ENCODE measurements around the gene FCSK.
A peak's percentile ranks its signal among the peaks of the same experiment; 100 is the strongest.
"Not testable (repeated sequence)": the region's sequence is repeated elsewhere in the genome, so short reads cannot be mapped to it uniquely, and the experiment has no call there.

The FCSK gene

DNA sequence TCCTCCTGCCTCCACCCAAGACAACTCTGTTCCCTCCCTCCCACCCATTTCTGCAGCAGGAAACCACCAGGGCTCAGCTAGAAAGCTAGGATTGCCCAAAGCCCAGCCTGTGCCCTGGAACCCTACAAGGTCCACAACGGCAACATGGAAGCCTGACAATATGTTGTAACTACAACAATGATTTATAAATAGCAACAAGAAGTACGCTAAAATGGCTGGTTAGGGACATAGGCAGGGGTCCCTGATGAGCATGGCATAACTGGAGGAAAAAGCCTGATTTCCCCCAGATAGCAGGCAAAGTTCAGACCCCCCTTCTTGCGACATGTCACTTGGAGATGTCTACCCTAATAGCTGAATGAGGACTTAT is 22.1 kb upstream of the FCSK start:
- no peak for DNase-seq

- DNase-seq: no peak
These were observed 21.5 kb upstream of the FCSK start for GRCh38 chr16:70432723-70433457.

GRCh38 chr16:70433458-70434103 is 20.8 kb upstream of the FCSK start:
- DNase-seq: no peak

DNA sequence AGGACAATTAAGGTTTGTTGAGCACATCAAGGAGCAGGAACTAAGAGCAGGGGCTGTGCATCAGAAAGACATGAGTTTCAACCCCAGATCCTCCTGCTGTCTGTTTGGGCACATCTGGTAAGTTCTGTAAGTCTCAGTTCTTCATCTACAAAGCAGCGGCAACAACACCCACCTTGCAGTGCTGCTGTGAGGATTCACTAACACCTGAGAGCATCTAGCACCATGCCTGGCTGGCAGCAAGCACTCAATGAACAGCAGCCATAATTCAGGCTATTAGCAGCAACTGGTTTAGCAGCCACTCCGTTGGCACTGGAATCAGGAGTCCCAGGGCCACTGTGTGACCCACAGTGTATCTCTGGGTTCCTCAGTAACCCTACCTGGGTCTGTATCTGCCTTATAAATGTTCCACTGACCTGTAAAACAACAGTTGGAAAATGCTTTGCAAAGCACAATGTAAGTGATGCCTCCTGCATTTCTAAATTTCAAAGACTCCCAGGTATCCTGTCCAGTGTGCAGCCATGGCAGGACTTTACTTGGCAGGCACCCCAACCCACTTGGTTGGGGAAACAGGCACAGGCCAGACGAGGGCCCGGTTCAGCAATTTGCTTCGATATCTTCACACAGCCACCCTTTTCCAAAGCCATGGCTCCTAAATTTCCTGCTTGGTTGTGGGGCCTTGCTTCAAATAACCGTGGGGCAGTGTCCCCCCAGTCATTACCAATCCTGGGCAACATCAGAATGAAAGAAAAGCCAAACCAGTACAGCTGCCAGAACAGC is 19.7 kb upstream of the FCSK start:
- no peak for DNase-seq

DNA sequence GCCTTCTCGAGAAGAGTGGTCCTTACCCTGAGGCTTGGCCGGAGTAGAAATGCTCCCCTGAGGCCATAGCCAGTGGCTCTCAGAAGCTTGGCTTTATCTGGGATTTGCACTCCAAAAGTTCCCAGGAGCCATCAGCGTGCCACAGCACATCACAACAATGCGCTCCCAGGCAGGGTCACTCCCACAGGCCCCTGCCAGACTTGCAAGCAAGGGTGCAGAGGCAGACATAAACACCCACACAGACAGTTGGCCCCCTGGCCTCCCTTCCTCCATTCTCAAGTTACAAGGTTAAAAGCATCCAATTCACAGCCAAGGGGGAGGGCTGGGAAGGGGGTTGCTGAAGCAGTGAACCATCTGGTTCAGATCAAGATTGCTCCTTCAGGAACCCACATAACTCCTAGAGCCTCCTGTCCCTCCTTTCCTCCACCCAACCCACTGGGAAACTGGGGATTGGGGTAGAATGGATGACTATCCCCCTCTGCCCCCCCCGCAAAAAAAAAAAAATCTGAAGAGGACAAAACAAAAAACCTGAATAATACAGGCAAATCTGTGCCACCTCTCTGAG is 17.3 kb upstream of the FCSK start:
- no peak for DNase-seq

- DNase-seq: no peak
These were observed 16.5 kb upstream of the FCSK start for GRCh38 chr16:70437582-70438557.

GRCh38 chr16:70438585-70438968 is 15.8 kb upstream of the FCSK start:
- peak; percentile 61 for DNase-seq

DNA sequence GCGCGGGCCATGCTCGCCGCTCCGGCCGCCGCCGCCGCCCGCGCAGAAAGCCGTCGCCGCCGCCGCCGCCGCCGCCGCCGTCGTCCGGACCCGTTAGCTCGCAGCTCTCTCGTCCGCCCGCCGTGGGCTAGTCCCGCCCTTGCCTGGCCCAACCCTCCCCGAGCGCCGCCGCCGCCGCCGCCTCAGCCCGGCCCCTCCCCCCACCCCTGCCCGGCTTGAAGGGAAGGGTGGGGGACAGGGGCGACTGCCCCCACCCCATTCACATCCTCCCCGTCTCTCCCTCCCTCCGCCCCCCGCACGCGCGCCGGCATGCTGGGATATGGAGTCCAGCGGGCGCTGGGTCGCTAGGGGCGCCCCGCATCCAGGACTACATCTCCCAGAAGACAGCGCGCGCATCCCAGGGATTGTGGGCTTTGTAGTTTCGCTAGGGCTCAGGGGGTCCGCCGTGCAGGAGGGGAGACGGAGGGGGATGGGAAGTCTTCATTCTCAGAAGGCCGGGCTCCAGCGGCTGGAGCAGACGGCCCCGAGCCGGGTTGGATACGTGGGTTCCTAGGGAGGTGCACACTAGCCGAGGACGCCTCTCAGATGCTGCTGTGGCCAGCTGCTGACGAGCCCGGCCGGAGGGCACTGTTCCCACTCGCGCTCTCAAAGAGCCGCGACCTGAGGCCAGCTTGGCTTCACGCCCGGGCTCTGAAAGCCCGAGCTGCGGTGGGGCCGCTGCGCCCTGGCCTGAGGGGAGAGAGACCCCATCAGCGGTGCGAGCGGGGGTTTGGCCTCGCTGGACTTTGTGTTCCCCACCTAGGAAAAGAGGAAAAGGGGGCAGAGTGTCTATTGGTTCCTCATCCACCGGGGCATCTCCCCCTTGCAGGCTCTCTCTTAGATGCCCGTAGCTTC is 15.2 kb upstream of the FCSK start, which contains the start of gene ST3GAL2:
Gene ST3GAL2, minus strand, starts transcription at position 132 of the 894 bp plus-strand sequence. CDS start 40,570 bp downstream, outside the sequence.
- DNase-seq: peak; percentile 97

DNA sequence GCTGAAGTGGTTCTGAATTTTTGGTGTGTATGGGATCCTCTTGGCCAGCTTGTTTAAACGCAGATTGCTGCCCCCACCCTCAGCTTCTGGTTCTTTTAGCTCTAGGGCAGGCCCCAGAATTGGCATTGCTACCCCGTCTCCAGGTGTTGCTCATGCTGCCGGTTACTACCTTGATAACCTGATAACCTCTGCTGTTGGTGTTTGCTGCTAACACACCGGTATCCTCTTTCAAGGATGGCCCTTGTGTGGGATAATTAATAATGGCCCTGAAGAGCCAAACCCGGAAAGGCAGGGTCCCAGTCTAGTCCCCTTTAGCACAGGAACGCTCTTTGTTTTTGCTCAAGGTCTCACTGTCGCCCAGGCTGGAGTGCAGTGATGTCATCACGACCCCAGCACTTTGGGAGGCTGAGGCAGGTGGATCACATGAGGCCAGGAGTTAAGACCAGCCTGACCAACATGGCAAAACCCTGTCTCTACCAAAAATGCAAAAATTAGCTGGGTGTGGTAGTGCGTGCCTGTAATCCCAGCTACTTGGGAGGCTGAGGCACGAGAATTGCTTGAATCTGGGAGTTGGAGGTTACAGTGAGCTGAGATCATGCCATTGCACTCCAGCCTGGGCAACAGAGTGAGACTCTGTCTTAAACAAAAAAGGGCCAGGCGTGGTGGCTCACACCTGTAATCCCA is 14.2 kb upstream of the FCSK start:
- no peak for DNase-seq

DNA sequence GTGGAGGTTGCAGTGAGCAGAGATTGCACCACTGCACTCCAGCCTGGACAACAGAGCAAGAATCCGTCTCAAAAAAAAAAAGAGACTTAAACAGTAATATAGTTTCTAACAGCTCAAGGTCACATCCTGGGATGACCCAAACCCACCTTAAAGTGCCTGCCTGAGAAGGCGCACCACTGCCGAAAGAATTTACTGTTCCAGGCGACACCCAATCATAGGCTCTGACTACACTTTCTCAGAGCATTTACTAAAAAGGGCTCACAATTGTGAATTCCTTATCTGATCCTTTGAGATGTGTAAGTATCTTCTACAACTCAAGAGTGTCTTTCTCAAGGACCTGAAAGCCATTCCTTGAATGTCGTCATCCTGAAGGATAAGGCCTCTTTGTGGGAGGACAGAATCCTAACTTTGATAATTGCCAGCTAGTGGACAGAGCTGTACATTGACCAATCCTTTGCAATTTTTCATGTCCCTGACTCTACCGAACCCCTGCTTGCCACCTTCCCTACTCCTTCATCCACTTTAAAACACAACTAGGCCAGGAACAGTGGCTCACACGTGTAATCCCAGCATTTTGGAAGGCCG is 12.9 kb upstream of the FCSK start:
- DNase-seq: no peak

GRCh38 chr16:70442344-70442743 is 12.1 kb upstream of the FCSK start:
- DNase-seq: no peak

DNA sequence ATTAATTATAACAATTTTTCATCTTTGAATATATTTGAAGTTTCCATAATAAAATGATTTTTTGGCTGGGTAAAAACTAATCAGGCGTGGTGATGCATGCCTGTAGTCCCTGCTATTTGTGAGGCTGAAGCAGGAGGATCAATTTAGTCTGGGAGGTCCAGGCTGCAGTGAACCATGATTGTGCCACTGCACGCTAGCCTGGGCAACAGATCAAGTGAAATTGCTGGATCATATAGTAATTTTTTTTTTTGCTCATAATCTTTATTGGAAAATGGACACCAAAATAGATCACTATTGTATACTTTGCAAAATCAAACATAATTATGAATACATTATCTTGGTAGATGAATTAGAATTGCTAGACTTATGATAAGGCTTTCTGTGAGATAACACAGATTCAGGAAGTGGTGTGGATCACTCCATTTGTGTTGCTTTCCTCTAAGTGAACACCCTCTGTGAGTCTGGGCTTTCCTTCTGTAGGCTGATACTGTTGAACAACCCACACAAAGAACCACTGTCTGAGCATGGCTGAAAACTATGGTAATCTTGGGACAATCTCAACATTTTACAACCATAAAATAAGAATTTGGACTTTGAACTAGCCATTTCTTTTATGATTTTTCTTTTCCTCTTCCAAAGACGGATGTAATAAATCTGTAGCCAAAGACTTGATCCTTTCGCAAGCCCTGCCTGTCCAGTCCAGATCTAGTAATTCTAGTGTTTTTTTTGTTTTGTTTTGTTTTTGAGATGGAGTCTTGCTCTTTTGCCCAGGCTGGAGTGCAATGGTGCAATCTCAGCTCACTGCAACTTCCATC is 9.9 kb upstream of the FCSK start:
- DNase-seq: no peak

GRCh38 chr16:70448075-70448474 is 6.3 kb upstream of the FCSK start:
- no peak for DNase-seq

- not testable (repeated sequence) for DNase-seq
These were observed 4.0 kb upstream of the FCSK start for GRCh38 chr16:70450142-70451003.

DNA sequence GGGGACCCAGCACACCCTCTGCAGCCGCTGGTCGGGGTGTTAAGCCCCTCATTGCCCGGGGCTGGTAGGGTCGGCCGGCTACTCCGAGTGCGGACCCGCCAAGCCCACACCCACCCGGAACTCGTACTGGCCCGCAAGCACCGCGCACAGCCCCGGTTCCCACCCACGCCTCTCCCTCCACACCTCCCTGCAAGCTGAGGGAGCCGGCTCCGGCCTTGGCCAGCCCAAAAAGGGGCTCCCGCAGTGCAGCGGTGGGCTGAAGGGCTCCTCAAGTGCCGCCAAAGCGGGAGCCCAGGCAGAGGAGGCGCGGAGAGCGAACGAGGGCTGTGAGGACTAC is 3.4 kb upstream of the FCSK start:
- not testable (repeated sequence) for DNase-seq

DNA sequence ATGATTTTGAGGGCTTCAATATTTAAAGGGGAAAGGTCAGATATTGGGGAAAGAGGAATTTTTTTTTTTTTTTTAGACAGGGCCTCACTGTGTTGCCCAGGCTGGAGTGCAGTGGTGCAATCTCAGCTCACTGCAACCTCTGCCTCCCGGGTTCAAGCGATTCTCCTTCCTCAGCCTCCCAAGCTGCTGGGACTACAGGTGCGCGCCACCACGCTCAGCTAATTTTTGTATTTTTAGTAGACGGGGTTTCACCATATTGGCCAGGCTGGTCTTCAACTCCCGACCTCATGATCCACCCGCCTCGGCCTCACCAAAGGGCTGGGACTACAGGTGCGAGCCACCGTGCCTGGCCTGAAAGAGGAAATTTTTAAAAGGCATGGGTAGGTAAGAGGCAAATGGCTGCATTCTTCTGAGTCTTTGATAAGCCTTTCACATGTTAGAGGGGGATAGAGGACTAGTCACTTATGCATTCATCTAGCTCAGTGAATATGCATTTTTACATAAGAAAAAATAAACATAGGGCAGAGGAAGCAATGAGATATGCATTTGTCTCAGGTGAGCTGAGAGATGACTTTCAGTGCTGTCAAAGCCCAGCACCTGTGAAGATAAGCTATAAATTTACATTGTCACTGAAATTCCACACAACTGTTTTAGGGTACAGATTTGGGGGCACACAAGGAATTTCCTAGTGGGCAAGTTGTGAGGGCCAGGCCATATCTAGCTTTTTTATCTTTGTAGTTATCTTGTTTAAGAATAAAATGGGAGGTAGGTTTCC is 1.1 kb upstream of the FCSK start:
- no peak for DNase-seq

DNA sequence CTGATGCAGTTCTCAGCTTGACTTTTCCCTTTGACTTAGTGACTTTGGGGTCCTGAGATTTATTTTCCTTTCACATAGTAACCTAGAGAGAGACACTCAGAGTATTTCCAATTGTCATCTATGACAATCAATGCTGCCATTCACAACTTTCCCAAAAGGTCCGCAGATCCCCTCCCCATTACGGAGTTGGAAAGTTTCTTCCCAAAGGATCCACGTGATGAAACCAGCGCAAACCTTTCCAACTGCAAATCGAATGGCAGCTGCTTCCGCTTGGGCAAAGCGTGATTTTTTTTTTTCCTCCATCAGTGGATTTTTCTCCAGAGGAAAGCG is 538 bp upstream of the FCSK start:
- peak; percentile 57 for DNase-seq

DNA sequence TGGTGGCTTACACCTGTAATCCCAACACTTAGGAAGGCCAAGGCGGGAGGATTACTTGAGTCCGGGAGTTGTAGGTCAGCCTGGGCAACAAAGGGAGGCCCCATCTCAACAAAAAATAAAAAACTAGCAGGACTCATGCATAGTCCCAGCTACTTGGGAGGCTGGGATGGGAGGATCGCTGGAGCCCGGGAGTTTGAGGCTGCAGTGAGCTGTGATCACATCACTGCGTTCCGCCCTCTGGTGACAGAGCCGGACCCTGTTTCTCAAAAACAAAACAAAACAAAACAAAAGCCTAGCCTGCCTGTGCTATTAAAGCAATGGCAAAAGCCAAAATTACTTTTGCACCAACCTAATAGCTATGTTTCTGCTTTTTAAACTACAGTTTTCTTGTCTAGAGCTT is 1.5 kb downstream of the FCSK start:
- no peak for DNase-seq
